OCI-M2 (cell line): ENCODE data around the gene PAQR7.
"Not testable (repeated sequence)": the region's sequence is repeated elsewhere in the genome, so short reads cannot be mapped to it uniquely, and the experiment has no call there.

Experiments
- DNase-seq: peaks from one replicate; lab custom pipeline; 2025; ENCODE audit not compliant: unreplicated experiment; lab: John Stamatoyannopoulos, UW

Gene PAQR7

GRCh38 chr1:25847929-25848328 lies 27.6 kb downstream of the PAQR7 start:
- DNase-seq, result no peak

GRCh38 chr1:25845664-25846063 lies 29.8 kb downstream of the PAQR7 start:
- DNase-seq, result no peak

- DNase-seq, result no peak
Observed at GRCh38 chr1:25844536-25845337, 30.8 kb downstream of the PAQR7 start.

- no peak for DNase-seq
Observed at GRCh38 chr1:25843483-25843882, 32.0 kb downstream of the PAQR7 start.

- not testable (repeated sequence) for DNase-seq
Observed at GRCh38 chr1:25839808-25840207, 35.7 kb downstream of the PAQR7 start.

- DNase-seq, result no peak
Observed at GRCh38 chr1:25837262-25837875, 38.1 kb downstream of the PAQR7 start.

- no peak for DNase-seq
Observed at GRCh38 chr1:25836695-25837094, 38.8 kb downstream of the PAQR7 start.

GRCh38 chr1:25834894-25835293 lies 40.6 kb downstream of the PAQR7 start:
- DNase-seq, result no peak

GRCh38 chr1:25833158-25833557 lies 42.4 kb downstream of the PAQR7 start:
- DNase-seq, result no peak

GRCh38 chr1:25832336-25833037 lies 43.0 kb downstream of the PAQR7 start:
- DNase-seq, result no peak

- DNase-seq, result no peak
Observed at GRCh38 chr1:25831569-25832196, 43.8 kb downstream of the PAQR7 start.

- DNase-seq, result no peak
Observed at GRCh38 chr1:25829046-25829445, 46.5 kb downstream of the PAQR7 start.

- DNase-seq, result no peak
Observed at GRCh38 chr1:25828491-25828890, 47.0 kb downstream of the PAQR7 start.

GRCh38 chr1:25826571-25826970 lies 48.9 kb downstream of the PAQR7 start:
- DNase-seq, result no peak

GRCh38 chr1:25825605-25826004 lies 49.9 kb downstream of the PAQR7 start:
- DNase-seq, result no peak

GRCh38 chr1:25821630-25822091 lies 53.8 kb downstream of the PAQR7 start:
- DNase-seq, result no peak

- DNase-seq, result no peak
Observed at GRCh38 chr1:25821112-25821476, 54.4 kb downstream of the PAQR7 start.

- DNase-seq, result no peak
Observed at GRCh38 chr1:25820247-25821111, 55.0 kb downstream of the PAQR7 start.

GRCh38 chr1:25819491-25820246 lies 55.8 kb downstream of the PAQR7 start, which contains the start of gene MTFR1L:
TSS of gene MTFR1L (plus strand) at chr1:25819954. CDS start at chr1:25823105, 3,151 bp downstream.
- no peak for DNase-seq

- DNase-seq, result no peak
Observed at GRCh38 chr1:25818569-25818968, 56.9 kb downstream of the PAQR7 start.
